GM23338 (cell line): ENCODE measurements around the gene YTHDF2. TPM values are rescaled to one million over a fixed set of nuclear protein-coding genes. Genes with fewer than 3 reads are reported as not detected.

Experiments
- ATAC-seq: fragments of 200-7000 bp; cut with Tn5 transposase; 3 replicates; pipeline ENCODE4 v1.9.1; 2020
- DNase-seq: peaks from one replicate; pipeline ENCODE4 v3.0.0-alpha.2; 2015; ENCODE audit warnings: low spot score
- H2AFZ ChIP-seq: fragments of 200-600 bp; sonication (generic); 2 replicates; pipeline ENCODE4 v1.8.0; 2016; ENCODE audit warnings: antibody characterized with exemption, mild to moderate bottlenecking, moderate library complexity
- H3F3A ChIP-seq: fragments of 200-600 bp; sonication (generic); replicated peaks from 2 replicates; pipeline ENCODE4 v1.8.0; 2017; ENCODE audit warnings: antibody characterized with exemption, mixed run types, low read depth
- H3K27ac ChIP-seq: fragments of 200-600 bp; sonication (generic); 2 replicates; pipeline ENCODE4 v1.6.1; 2016; ENCODE audit warnings: low read depth
- H3K27me3 ChIP-seq: fragments of 200-600 bp; sonication (generic); 2 replicates; pipeline ENCODE4 v1.8.0; 2016; ENCODE audit warnings: mild to moderate bottlenecking, mixed run types, moderate library complexity; ENCODE audit not compliant: insufficient read depth
- H3K36me3 ChIP-seq: fragments of 200-600 bp; sonication (generic); 2 replicates; pipeline ENCODE4 v1.8.0; 2016; ENCODE audit warnings: mild to moderate bottlenecking; ENCODE audit not compliant: insufficient read depth
- H3K4me1 ChIP-seq: fragments of 200-600 bp; sonication (generic); 2 replicates; pipeline ENCODE4 v1.8.0; 2016; ENCODE audit warnings: mild to moderate bottlenecking, moderate library complexity; ENCODE audit not compliant: insufficient read depth
- H3K4me2 ChIP-seq: fragments of 200-600 bp; sonication (generic); 2 replicates; pipeline ENCODE4 v1.7.1; 2017; ENCODE audit warnings: mixed run types
- H3K4me3 ChIP-seq: fragments of 200-600 bp; sonication (generic); 2 replicates; pipeline ENCODE4 v1.6.1; 2016; ENCODE audit warnings: mixed run types
- H3K79me2 ChIP-seq: fragments of 200-600 bp; sonication (generic); replicated peaks from 2 replicates; pipeline ENCODE4 v1.8.0; 2017; ENCODE audit warnings: mild to moderate bottlenecking; ENCODE audit not compliant: insufficient read depth
- H3K9me2 ChIP-seq: fragments of 200-600 bp; sonication (generic); 2 replicates; pipeline ENCODE4 v1.8.0; 2017; ENCODE audit not compliant: insufficient read depth
- H4K20me1 ChIP-seq: fragments of 200-600 bp; sonication (generic); replicated peaks from 2 replicates; pipeline ENCODE4 v1.8.0; 2017; ENCODE audit warnings: mild to moderate bottlenecking; ENCODE audit not compliant: insufficient read depth
- H3K27ac Mint-ChIP-seq: 2 replicates; pipeline ENCODE4 v1.8.0; 2020; ENCODE audit warnings: inconsistent platforms, mild to moderate bottlenecking, moderate library complexity, mixed read lengths
- H3K27me3 Mint-ChIP-seq: 3 replicates; pipeline ENCODE4 v1.8.0; 2022; ENCODE audit warnings: low read depth, mild to moderate bottlenecking, moderate library complexity, mixed read lengths, inconsistent platforms; ENCODE audit not compliant: insufficient read depth, poor library complexity
- H3K36me3 Mint-ChIP-seq: 3 replicates; pipeline ENCODE4 v1.8.0; 2021; ENCODE audit warnings: low read depth, mild to moderate bottlenecking, inconsistent platforms, moderate library complexity, mixed read lengths
- H3K4me1 Mint-ChIP-seq: 3 replicates; pipeline ENCODE4 v1.8.0; 2020; ENCODE audit warnings: mild to moderate bottlenecking, inconsistent platforms, mixed read lengths
- H3K4me3 Mint-ChIP-seq: 3 replicates; pipeline ENCODE4 v1.8.0; 2021; ENCODE audit warnings: moderate library complexity, mild to moderate bottlenecking, inconsistent platforms, mixed read lengths
- H3K9me3 Mint-ChIP-seq: 3 replicates; pipeline ENCODE4 v1.8.0; 2020; ENCODE audit warnings: moderate library complexity, mild to moderate bottlenecking, inconsistent platforms, mixed read lengths
- CREB1 ChIP-seq: fragments of 250-450 bp; sonication (Bioruptor Pico); IDR thresholded peaks from 2 replicates; pipeline ENCODE4 v1.5.0; 2020; ENCODE audit warnings: low read depth, mild to moderate bottlenecking, moderate library complexity
- CTCF ChIP-seq, 2 experiments: fragments of 200-600 bp in 1 of 2; sonication (generic) in 1 of 2; conservative IDR thresholded peaks; 2 replicates each; pipeline versions ENCODE4 v1.5.1 to v1.6.1; 2016 to 2017; ENCODE audit warnings: antibody characterized with exemption in 2 of 2, low read depth in 2 of 2, mild to moderate bottlenecking in 2 of 2, moderate library complexity in 1 of 2
- ETS1 ChIP-seq: IDR thresholded peaks from 2 replicates; pipeline ENCODE4 v1.6.1; 2016; ENCODE audit warnings: antibody characterized with exemption
- EZH2 ChIP-seq: fragments of 200-600 bp; sonication (generic); IDR thresholded peaks from one replicate; pipeline ENCODE4 v1.8.0; 2017; ENCODE audit warnings: antibody characterized with exemption, mild to moderate bottlenecking, low read depth; ENCODE audit not compliant: unreplicated experiment
- EZH2phosphoT487 ChIP-seq: fragments of 200-600 bp; sonication (generic); IDR thresholded peaks from one replicate; pipeline ENCODE4 v1.8.1; 2018; ENCODE audit warnings: antibody characterized with exemption; ENCODE audit not compliant: unreplicated experiment
- JUNB ChIP-seq: IDR thresholded peaks from one replicate; pipeline ENCODE4 v1.6.1; 2016; ENCODE audit warnings: antibody characterized with exemption; ENCODE audit not compliant: unreplicated experiment
- NANOG ChIP-seq: IDR thresholded peaks from 2 replicates; pipeline ENCODE4 v1.6.1; 2016; ENCODE audit warnings: antibody characterized with exemption, borderline replicate concordance
- POLR2AphosphoS5 ChIP-seq: IDR thresholded peaks from 2 replicates; pipeline ENCODE4 v1.6.1; 2016; ENCODE audit warnings: antibody characterized with exemption, low read depth
- REST ChIP-seq: IDR thresholded peaks from one replicate; pipeline ENCODE4 v1.6.1; 2018; ENCODE audit warnings: antibody characterized with exemption; ENCODE audit not compliant: unreplicated experiment
- STAT1 ChIP-seq: IDR thresholded peaks from one replicate; pipeline ENCODE4 v1.6.1; 2016; ENCODE audit warnings: antibody characterized with exemption; ENCODE audit not compliant: unreplicated experiment
- ZNF114 ChIP-seq: fragments of 250-450 bp; sonication (Bioruptor Pico); IDR thresholded peaks from 2 replicates; pipeline ENCODE4 v1.5.0; 2020; ENCODE audit warnings: mild to moderate bottlenecking, moderate library complexity
- ZNF331 ChIP-seq: fragments of 250-450 bp; sonication (Bioruptor Pico); IDR thresholded peaks from 2 replicates; pipeline ENCODE4 v1.5.0; 2020; ENCODE audit warnings: low read depth, mild to moderate bottlenecking, moderate library complexity
- ZNF462 ChIP-seq: fragments of 250-450 bp; sonication (Bioruptor Pico); IDR thresholded peaks from 2 replicates; pipeline ENCODE4 v1.5.0; 2020; ENCODE audit warnings: mild to moderate bottlenecking, moderate library complexity
- polyA plus RNA-seq: library from polyadenylated mRNA; unstranded; fragments of >200 nt; fragmentation: Nextera tagmentation; extraction: Ambion mirVana; gene quantifications from 2 replicates; pipeline ENCODE4 v1.2.1, GENCODE V29; 2016
- total RNA-seq: library from RNA; depleted of rRNA; stranded (reverse); fragments of >200 nt; shearing (Covaris generic); gene quantifications from 2 replicates; pipeline ENCODE4 v1.2.3, GENCODE V29; 2014

YTHDF2 gene
- total and polyA plus RNA-seq, 2 experiments from 2014 or later: 130 to 169 TPM

DNA sequence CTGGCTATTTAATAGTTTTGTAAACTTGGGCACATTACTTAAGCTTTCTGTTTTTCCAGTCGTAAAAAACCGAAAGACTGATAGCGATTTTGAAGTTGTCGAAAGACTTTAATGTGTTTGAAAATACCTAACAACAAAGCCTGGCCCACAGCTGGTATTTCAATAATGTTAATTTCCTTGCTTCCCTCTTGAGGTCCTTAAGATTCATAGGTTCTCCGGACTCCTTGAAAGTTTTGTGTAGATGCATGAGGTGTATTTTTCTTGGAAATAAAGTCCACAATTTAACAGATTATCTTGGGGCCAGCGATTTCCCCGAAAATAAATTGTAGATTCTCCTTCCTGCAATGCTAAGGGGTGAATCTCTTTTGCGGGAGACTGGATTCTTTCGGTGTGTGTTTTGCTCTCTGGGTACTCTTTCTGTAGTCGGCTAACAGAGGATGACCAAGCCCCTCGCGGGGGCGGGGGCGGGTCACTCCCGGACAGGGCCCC is 735 bp upstream of the YTHDF2 start:
- DNase-seq (peak; percentile 49), ATAC-seq (no peak)
- Histone ChIP-seq H3K9me2 (no peaks in the 10 kb centered on the region), H3K36me3 (peaks cover 23% of the 10 kb centered on the region), H3K4me1 (peaks cover 28% of the 10 kb centered on the region), H3K4me2 (peak overlapping the region; percentile 74), H2AFZ (no peak overlapping the region), H4K20me1 (peaks cover 26% of the 10 kb centered on the region), H3K79me2 (peaks cover 42% of the 10 kb centered on the region), H3K27ac (peak overlapping the region; percentile 94), H3F3A (peaks cover 12% of the 10 kb centered on the region; the same call in 1 of the 2 replicates), H3K27me3 (no peaks in the 10 kb centered on the region), H3K4me3 (peak overlapping the region; percentile 87)
- peaks cover 38% of the 10 kb centered on the region for H3K36me3 Mint-ChIP-seq
- peak overlapping the region; percentile 97 for H3K4me3 Mint-ChIP-seq
- H3K27me3 Mint-ChIP-seq: peaks cover 20% of the 10 kb centered on the region
- peaks cover 6% of the 10 kb centered on the region; the same call in 2 of the 3 replicates for H3K9me3 Mint-ChIP-seq
- H3K4me1 Mint-ChIP-seq: peaks cover 33% of the 10 kb centered on the region
- TF ChIP-seq EZH2 (no peak), JUNB (no peak), ETS1 (no peak), POLR2AphosphoS5 (no peak), ZNF331 (CRISPR knock-in tag) (no peak), ZNF462 (no peak), EZH2phosphoT487 (no peak), ZNF114 (CRISPR knock-in tag) (no peak), REST (no peak), CREB1 (CRISPR knock-in tag) (no peak), NANOG (no peak), STAT1 (no peak), CTCF (conservative IDR thresholded peaks at IDR 0.05; ENCODE audit: low read depth in 2 of 2) (no peak)
- peak overlapping the region; percentile 99 for H3K27ac Mint-ChIP-seq
